ENCODE results near the gene SIM2. TPM values are rescaled to one million over a fixed set of nuclear protein-coding genes. Genes with fewer than 3 reads are reported as not detected.

SIM2 gene
- total RNA-seq, 4 donors from 2014 or later, result 0.42 TPM; not detected in 3

DNA sequence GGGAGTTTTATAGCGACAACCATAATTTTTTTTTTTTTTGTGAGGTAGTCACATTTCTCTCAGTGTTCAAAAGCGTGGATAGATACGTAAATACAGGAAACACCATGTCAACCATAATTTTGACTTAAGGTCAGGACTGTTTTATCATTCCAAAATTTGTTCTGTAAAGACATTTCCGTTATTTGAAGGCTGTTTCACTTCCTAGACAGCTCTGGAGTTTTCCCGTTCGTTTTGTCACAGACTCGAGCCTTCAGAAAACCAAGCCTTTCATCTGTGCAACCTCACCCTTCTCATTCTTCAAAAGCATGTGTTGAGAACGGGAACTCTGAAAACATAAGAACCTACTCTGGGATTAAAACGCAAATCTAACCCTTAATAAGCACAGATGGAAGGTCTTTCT, 17.9 kb downstream of the SIM2 start:
- 27% methylated on average over 9 of the region's 9 CpGs for WGBS
- DNase-seq (ENCODE audit: extremely low spot score), result no peak
- Histone ChIP-seq H3K27me3 (peaks cover 0 to 93% (median 16%) of the 10 kb centered on the region in 4 donors), H3K9me3 (no peaks in the 10 kb centered on the region), H3K4me1 (no peaks in the 10 kb centered on the region), H3K4me3 (no peak overlapping the region), H3K36me3 (no peaks in the 10 kb centered on the region), H3K27ac (replicated peaks in 1 of 4) (no peak overlapping the region)
- TF ChIP-seq EP300 (IDR thresholded peaks at IDR 0.05) (no peak), POLR2A (IDR thresholded peaks at IDR 0.05; ENCODE audit: low read depth) (no peak), POLR2AphosphoS5 (IDR thresholded peaks at IDR 0.05) (no peak)
- TF ChIP-seq, protein P1, sequence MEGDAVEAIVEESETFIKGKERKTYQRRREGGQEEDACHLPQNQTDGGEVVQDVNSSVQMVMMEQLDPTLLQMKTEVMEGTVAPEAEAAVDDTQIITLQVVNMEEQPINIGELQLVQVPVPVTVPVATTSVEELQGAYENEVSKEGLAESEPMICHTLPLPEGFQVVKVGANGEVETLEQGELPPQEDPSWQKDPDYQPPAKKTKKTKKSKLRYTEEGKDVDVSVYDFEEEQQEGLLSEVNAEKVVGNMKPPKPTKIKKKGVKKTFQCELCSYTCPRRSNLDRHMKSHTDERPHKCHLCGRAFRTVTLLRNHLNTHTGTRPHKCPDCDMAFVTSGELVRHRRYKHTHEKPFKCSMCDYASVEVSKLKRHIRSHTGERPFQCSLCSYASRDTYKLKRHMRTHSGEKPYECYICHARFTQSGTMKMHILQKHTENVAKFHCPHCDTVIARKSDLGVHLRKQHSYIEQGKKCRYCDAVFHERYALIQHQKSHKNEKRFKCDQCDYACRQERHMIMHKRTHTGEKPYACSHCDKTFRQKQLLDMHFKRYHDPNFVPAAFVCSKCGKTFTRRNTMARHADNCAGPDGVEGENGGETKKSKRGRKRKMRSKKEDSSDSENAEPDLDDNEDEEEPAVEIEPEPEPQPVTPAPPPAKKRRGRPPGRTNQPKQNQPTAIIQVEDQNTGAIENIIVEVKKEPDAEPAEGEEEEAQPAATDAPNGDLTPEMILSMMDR (IDR thresholded peaks at IDR 0.05), result no peak
- intact Hi-C loops (cut with DNase I), result no loop called here

DNA sequence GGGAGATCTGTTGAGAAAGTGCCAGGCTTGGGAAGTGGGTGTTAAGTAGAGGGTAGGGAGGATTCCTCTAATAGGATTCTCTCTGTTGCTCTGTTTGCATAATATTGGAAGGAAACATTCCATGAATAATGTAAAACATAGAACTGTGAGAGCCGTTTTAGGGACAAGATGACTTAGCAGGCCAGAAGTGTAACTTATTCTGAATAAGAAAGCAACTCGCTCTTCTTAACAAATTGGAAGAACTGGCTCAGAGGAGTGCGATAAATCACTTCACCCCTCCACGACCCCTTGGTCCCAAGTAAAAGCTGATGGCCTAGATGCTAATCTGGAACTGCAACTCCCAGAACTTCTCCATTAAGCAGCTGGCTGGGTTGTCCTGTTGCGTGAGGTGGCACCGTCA, 19.1 kb downstream of the SIM2 start:
- Histone ChIP-seq H3K4me3 (no peak overlapping the region), H3K27ac (replicated peaks in 1 of 4) (no peak overlapping the region), H3K27me3 (peaks cover 0 to 92% (median 15%) of the 10 kb centered on the region in 4 donors), H3K4me1 (no peaks in the 10 kb centered on the region), H3K36me3 (no peaks in the 10 kb centered on the region), H3K9me3 (no peaks in the 10 kb centered on the region)
- 81% methylated on average over 6 of the region's 6 CpGs for WGBS
- DNase-seq (ENCODE audit: extremely low spot score), result no peak
- no peak for TF ChIP-seq POLR2AphosphoS5 (IDR thresholded peaks at IDR 0.05)
- no peak for TF ChIP-seq POLR2A (IDR thresholded peaks at IDR 0.05; ENCODE audit: low read depth)
- TF ChIP-seq, protein P1 (IDR thresholded peaks at IDR 0.05), result no peak
- TF ChIP-seq EP300 (IDR thresholded peaks at IDR 0.05), result no peak
- intact Hi-C loops (cut with DNase I), result no loop called here

DNA sequence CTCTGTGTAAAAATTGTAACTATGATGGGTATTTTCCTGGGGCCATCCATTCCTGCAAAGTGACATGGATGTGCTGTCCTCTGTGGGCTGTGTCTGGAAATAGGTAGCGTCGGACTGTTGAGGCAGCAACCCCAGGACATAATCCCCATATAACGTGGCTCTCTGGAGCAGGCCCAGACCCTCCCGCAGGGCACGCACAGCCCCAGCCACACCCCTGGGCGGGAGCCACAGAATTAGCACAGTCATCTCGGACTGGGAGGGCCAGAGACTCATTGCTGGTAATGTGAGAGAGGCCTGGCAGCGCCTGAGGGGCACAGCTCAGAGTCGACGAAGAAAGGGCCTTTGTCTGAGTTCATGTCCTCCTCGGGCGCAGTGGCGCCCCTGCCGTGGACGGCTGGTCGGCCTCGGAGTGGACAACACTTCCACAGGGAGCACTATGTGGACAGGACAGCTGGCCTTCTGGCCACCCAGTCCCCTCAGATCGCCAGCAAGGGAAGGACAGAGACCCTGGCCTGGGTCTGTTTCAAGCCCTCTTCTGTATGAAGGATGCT, 20.1 kb downstream of the SIM2 start:
- peaks cover 0 to 92% (median 13%) of the 10 kb centered on the region in 4 donors for H3K27me3 ChIP-seq
- no peaks in the 10 kb centered on the region for H3K9me3 ChIP-seq
- H3K4me3 ChIP-seq, result no peak overlapping the region
- no peak overlapping the region for H3K27ac ChIP-seq (replicated peaks in 1 of 4)
- 86% methylated on average over 18 of the region's 18 CpGs for WGBS
- no peak for DNase-seq (ENCODE audit: extremely low spot score)
- TF ChIP-seq POLR2A (IDR thresholded peaks at IDR 0.05; ENCODE audit: low read depth) (no peak), POLR2AphosphoS5 (IDR thresholded peaks at IDR 0.05) (no peak), EP300 (IDR thresholded peaks at IDR 0.05) (no peak)
- TF ChIP-seq, protein P1 (IDR thresholded peaks at IDR 0.05), result no peak
- H3K4me1 ChIP-seq, result no peaks in the 10 kb centered on the region
- no peaks in the 10 kb centered on the region for H3K36me3 ChIP-seq
- intact Hi-C loops (cut with DNase I), result no loop called here

DNA sequence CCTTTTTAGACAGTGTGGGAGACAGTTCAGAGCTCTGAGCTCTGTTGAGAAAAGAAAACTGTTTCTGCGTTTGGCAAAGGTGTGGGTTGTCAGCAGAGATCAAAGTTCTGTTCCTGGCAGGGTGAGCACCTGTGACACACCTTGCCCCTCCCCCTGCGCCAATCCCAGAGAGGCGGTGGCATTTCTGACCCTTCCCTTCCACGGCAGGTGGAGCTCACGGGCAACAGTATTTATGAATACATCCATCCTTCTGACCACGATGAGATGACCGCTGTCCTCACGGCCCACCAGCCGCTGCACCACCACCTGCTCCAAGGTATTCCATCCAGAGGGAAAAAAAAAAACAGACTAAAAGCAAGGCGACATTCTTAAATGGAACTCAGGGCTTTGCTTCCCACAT, 20.7 kb downstream of the SIM2 start:
- no peak for TF ChIP-seq POLR2AphosphoS5 (IDR thresholded peaks at IDR 0.05)
- TF ChIP-seq, protein P1 (IDR thresholded peaks at IDR 0.05), result no peak
- TF ChIP-seq POLR2A (IDR thresholded peaks at IDR 0.05; ENCODE audit: low read depth), result no peak
- TF ChIP-seq EP300 (IDR thresholded peaks at IDR 0.05), result no peak
- Histone ChIP-seq H3K9me3 (no peaks in the 10 kb centered on the region), H3K4me1 (no peaks in the 10 kb centered on the region), H3K4me3 (no peak overlapping the region), H3K27me3 (peaks cover 0 to 89% (median 10%) of the 10 kb centered on the region in 4 donors), H3K27ac (replicated peaks in 1 of 4) (no peak overlapping the region), H3K36me3 (no peaks in the 10 kb centered on the region)
- no peak for DNase-seq (ENCODE audit: extremely low spot score)
- intact Hi-C loops (cut with DNase I), result no loop called here
- 90% methylated on average over 10 of the region's 10 CpGs for WGBS

GRCh38 chr21:36721817-36722216, 22.9 kb downstream of the SIM2 start:
- Histone ChIP-seq H3K9me3 (no peaks in the 10 kb centered on the region), H3K4me3 (no peak overlapping the region), H3K27me3 (peaks cover 0 to 67% (median 1%) of the 10 kb centered on the region in 4 donors), H3K36me3 (no peaks in the 10 kb centered on the region), H3K4me1 (no peaks in the 10 kb centered on the region), H3K27ac (replicated peaks in 1 of 4) (no peak overlapping the region)
- no peak for DNase-seq (ENCODE audit: extremely low spot score)
- intact Hi-C loops (cut with DNase I), result no loop called here
- TF ChIP-seq POLR2A (IDR thresholded peaks at IDR 0.05; ENCODE audit: low read depth), result no peak
- no peak for TF ChIP-seq EP300 (IDR thresholded peaks at IDR 0.05)
- no peak for TF ChIP-seq POLR2AphosphoS5 (IDR thresholded peaks at IDR 0.05)
- TF ChIP-seq, protein P1 (IDR thresholded peaks at IDR 0.05), result no peak
- WGBS, result 77% methylated on average over 7 of the region's 7 CpGs
